Right lobe of liver (tissue), 6 donors: ENCODE results near the gene EDC4. TPM values are rescaled to one million over a fixed set of nuclear protein-coding genes. Genes with fewer than 3 reads are reported as not detected.
A peak's percentile ranks its signal among the peaks of the same experiment; 100 is the strongest.

ENCODE experiments used
- ATAC-seq, 4 donors: fragments of 200-7000 bp; cut with Tn5 transposase; one replicate each; pipeline ENCODE4 v1.9.1; 2020; ENCODE audit warnings: mild to moderate bottlenecking in 4 of 4, moderate library complexity in 4 of 4
- DNase-seq, 3 donors: peaks; one replicate each; pipeline ENCODE4 v3.0.0-alpha.2; 2020
- H3K27ac ChIP-seq, 3 donors: fragments of 200-600 bp; one replicate each; pipeline ENCODE4 v1.8.0; 2022
- H3K27me3 ChIP-seq, 2 donors: fragments of 200-600 bp; one replicate each; pipeline ENCODE4 v1.8.0; 2022
- H3K36me3 ChIP-seq, 4 donors: fragments of 200-600 bp; sonication (generic) in 1 of 4; one replicate each; pipeline versions ENCODE4 v1.5.1 to v1.8.0; 2017 to 2022; ENCODE audit warnings: control low read depth in 1 of 4
- H3K4me1 ChIP-seq, 4 donors: fragments of 200-600 bp; sonication (generic) in 1 of 4; one replicate each; pipeline versions ENCODE4 v1.5.1 to v1.8.0; 2017 to 2022; ENCODE audit warnings: control low read depth in 1 of 4
- H3K4me3 ChIP-seq, 3 donors: fragments of 200-600 bp; one replicate each; pipeline ENCODE4 v1.8.0; 2022
- H3K9me3 ChIP-seq, 4 donors: fragments of 200-600 bp; sonication (generic) in 1 of 4; one replicate each; pipeline versions ENCODE4 v1.5.1 to v1.8.0; 2017 to 2022; ENCODE audit warnings: control low read depth in 1 of 4
- CTCF ChIP-seq, 4 donors: fragments of 200-600 bp in 3 of 4; fragments of 450-650 bp in 1 of 4; IDR thresholded peaks; one replicate each; pipeline versions ENCODE4 v1.5.1 to v1.8.0; 2016 to 2022; ENCODE audit warnings: antibody characterized with exemption in 4 of 4, mild to moderate bottlenecking in 2 of 4
- POLR2A ChIP-seq: fragments of 450-650 bp; IDR thresholded peaks from one replicate; pipeline ENCODE4 v1.6.1; 2017; ENCODE audit warnings: antibody characterized with exemption, mild to moderate bottlenecking
- WGBS: methylation state at CpG from one replicate; pipeline ENCODE4 v1.1.6; 2018; ENCODE audit warnings: low coverage, low lambda C conversion rate; ENCODE audit not compliant: insufficient coverage; ENCODE audit errors: missing lambda C conversion rate; 5-methylcytosine and 5-hydroxymethylcytosine counted together
- intact Hi-C, 2 donors: fragments of 100-400 bp; cut with DNase I; formaldehyde crosslinking; loops; one replicate each; pipeline versions ENCODE4 v1.11.2 to v1.14.1; 2022
- total RNA-seq, 6 experiments: library from RNA; depleted of rRNA in 2 of 6; stranded (reverse); fragments of >200 nt in 2 of 6; fragmentation: NEBNext Ultra II Directional in 3 of 6; extraction: Animal tissue kit (Norgen Biotek cat#: 25700) in 3 of 6; gene quantifications; one replicate each; pipeline versions ENCODE4 v1.1.0 to v1.2.4, GENCODE V29; 2016 to 2023
- donor health status: DM: no; HTN: yes; CAD: no.
- donor health status: DM: no; HTN: no; CAD: no.
- donor health status: DM: no; HTN: no; CAD: no.
- donor health status: DM: no; HTN: yes; CAD: no.
- donor health status: DM: no; HTN: yes; CAD: no.

EDC4 gene
- total RNA-seq, 6 experiments from 2014 or later = 16.2 to 25.4 (median 19.5) TPM

GRCh38 chr16:67843343-67843765, 29.5 kb upstream of the EDC4 start:
- Histone ChIP-seq H3K4me1 (peaks cover 0 to 41% (median 11%) of the 10 kb centered on the region in 4 donors), H3K9me3 (no peaks in the 10 kb centered on the region), H3K27me3 (no peaks in the 10 kb centered on the region), H3K4me3 (peak overlapping the region; percentile 74 to 87 (median 83)), H3K27ac (peak overlapping the region in 2 of 3 donors; percentile 98 to 99), H3K36me3 (no peaks in the 10 kb centered on the region)
- 0% methylated on average over 8 of the region's 11 CpGs for WGBS
- no peak for ATAC-seq
- intact Hi-C loops = no loop called here
- TF ChIP-seq POLR2A (no peak), CTCF (IDR thresholded peaks at IDR 0.05) (no peak)
- DNase-seq = no peak

GRCh38 chr16:67844497-67844896, 28.4 kb upstream of the EDC4 start:
- Histone ChIP-seq H3K9me3 (no peaks in the 10 kb centered on the region), H3K36me3 (no peaks in the 10 kb centered on the region), H3K27me3 (no peaks in the 10 kb centered on the region), H3K4me3 (no peak overlapping the region), H3K27ac (no peak overlapping the region), H3K4me1 (peaks cover 0 to 44% (median 12%) of the 10 kb centered on the region in 4 donors)
- no peak for ATAC-seq
- no peak for DNase-seq
- intact Hi-C loops = no loop called here
- WGBS = 86% methylated on average over 1 of the region's 4 CpGs
- TF ChIP-seq POLR2A = no peak
- no peak for TF ChIP-seq CTCF (IDR thresholded peaks at IDR 0.05)

GRCh38 chr16:67845291-67846062, 27.4 kb upstream of the EDC4 start:
- Histone ChIP-seq H3K27ac (peak overlapping the region; percentile 89 to 92 (median 90)), H3K27me3 (no peaks in the 10 kb centered on the region), H3K9me3 (no peaks in the 10 kb centered on the region), H3K4me1 (peaks cover 0 to 44% (median 12%) of the 10 kb centered on the region in 4 donors), H3K36me3 (no peaks in the 10 kb centered on the region), H3K4me3 (peak overlapping the region in 2 of 3 donors; percentile 85 to 100)
- WGBS = 65% methylated on average over 3 of the region's 5 CpGs
- DNase-seq = no peak
- intact Hi-C loops = no loop called here
- TF ChIP-seq CTCF (IDR thresholded peaks at IDR 0.05) (no peak), POLR2A (no peak)
- ATAC-seq = no peak

GRCh38 chr16:67846063-67846319, 26.9 kb upstream of the EDC4 start:
- DNase-seq = no peak
- Histone ChIP-seq H3K9me3 (no peaks in the 10 kb centered on the region), H3K27me3 (no peaks in the 10 kb centered on the region), H3K27ac (peak overlapping the region; percentile 89 to 92 (median 90)), H3K4me3 (peak overlapping the region; percentile 85 to 100 (median 96)), H3K4me1 (peaks cover 0 to 44% (median 12%) of the 10 kb centered on the region in 4 donors), H3K36me3 (no peaks in the 10 kb centered on the region)
- 6% methylated on average over 2 of the region's 2 CpGs for WGBS
- TF ChIP-seq CTCF (IDR thresholded peaks at IDR 0.05) = no peak
- TF ChIP-seq POLR2A = no peak
- ATAC-seq = no peak
- intact Hi-C loops = no loop called here
